A549 (cell line): ENCODE data around the gene DLG4. TPM values are rescaled to one million over a fixed set of nuclear protein-coding genes. Genes with fewer than 3 reads are reported as not detected.
"Not testable (repeated sequence)": the region's sequence is repeated elsewhere in the genome, so short reads cannot be mapped to it uniquely, and the experiment has no call there.

Experiments used
- ATAC-seq, 2 experiments: fragments of 200-7000 bp in 1 of 2; fragments of >200 bp in 1 of 2; cut with Nextera tagmentation in 1 of 2; cut with Tn5 transposase in 1 of 2; 3 replicates each; pipeline versions ENCODE4 v1.8.0 to v1.9.1; 2018 to 2020; ENCODE audit warnings: mild to moderate bottlenecking in 1 of 2, moderate library complexity in 1 of 2
- CTCF ChIA-PET: fragments of 300-600 bp; sonication (Branson Sonifier 250); formaldehyde crosslinking; extraction: SDS; loops from one replicate; lab custom pipeline; 2021; ENCODE audit warnings: antibody characterized with exemption, inconsistent platforms; lab: Yijun Ruan, JAX
- POLR2A ChIA-PET: fragments of 350-600 bp; formaldehyde crosslinking; extraction: SDS; loops from one replicate; lab custom pipeline; 2021; ENCODE audit warnings: antibody characterized with exemption, inconsistent platforms; lab: Yijun Ruan, JAX
- DNase-seq, 2 experiments: peaks; one replicate each; pipeline versions ENCODE4 v3.0.0 to v3.0.0-alpha.2; 2011 to 2016; ENCODE audit warnings: low read depth in 1 of 2, low spot score in 1 of 2
- FAIRE-seq: peaks from 2 replicates; lab custom pipeline; 2011; peaks lifted over from hg19 to GRCh38; lab: Jason Lieb, UNC
- H3K27ac ChIP-seq, 2 experiments: fragments of >200 bp; sonication (Bioruptor Twin); formaldehyde crosslinking; 3 replicates each; pipeline ENCODE4 v1.5.1; 2016 to 2017
- H3K4me1 ChIP-seq: fragments of >200 bp; sonication (Bioruptor Twin); formaldehyde crosslinking; 3 replicates; pipeline ENCODE4 v1.6.1; 2016
- H3K4me2 ChIP-seq: fragments of >200 bp; sonication (Bioruptor Twin); formaldehyde crosslinking; 3 replicates; pipeline ENCODE4 v1.6.1; 2016
- H3K4me3 ChIP-seq: fragments of >200 bp; sonication (Bioruptor Twin); formaldehyde crosslinking; 3 replicates; pipeline ENCODE4 v1.5.1; 2016
- H3K9me3 ChIP-seq: fragments of >200 bp; sonication (Bioruptor Twin); formaldehyde crosslinking; 3 replicates; pipeline ENCODE4 v1.6.1; 2016
- CEBPB ChIP-seq, 2 experiments: fragments of >200 bp in 1 of 2; sonication (Bioruptor Twin) in 1 of 2; formaldehyde crosslinking in 1 of 2; IDR thresholded peaks; 2 replicates each; pipeline ENCODE4 v1.6.1; 2012 to 2016
- CHD2 ChIP-seq: fragments of 150-350 bp; IDR thresholded peaks from 2 replicates; pipeline ENCODE4 v1.6.1; 2014; ENCODE audit warnings: low read length; ENCODE audit not compliant: partially characterized antibody
- EHF ChIP-seq: fragments of 250-450 bp; sonication (Bioruptor Pico); IDR thresholded peaks from 2 replicates; pipeline ENCODE4 v1.5.0; 2020; ENCODE audit warnings: mild to moderate bottlenecking
- FOSL2 ChIP-seq, 2 experiments: fragments of 450-650 bp in 1 of 2; fragments of >200 bp in 1 of 2; sonication (Bioruptor Twin) in 1 of 2; formaldehyde crosslinking; IDR thresholded peaks; 2 replicates each; pipeline versions ENCODE4 v1.5.0 to v1.6.1; 2016 to 2020; ENCODE audit warnings: mild to moderate bottlenecking in 1 of 2, moderate library complexity in 1 of 2
- HMGXB4 ChIP-seq: fragments of 250-450 bp; sonication (Bioruptor Pico); IDR thresholded peaks from 2 replicates; pipeline ENCODE4 v1.5.0; 2021; ENCODE audit warnings: mild to moderate bottlenecking, moderate library complexity, borderline replicate concordance
- HOXB13 ChIP-seq: fragments of 250-450 bp; sonication (Bioruptor Pico); IDR thresholded peaks from 2 replicates; pipeline ENCODE4 v1.5.0; 2020; ENCODE audit warnings: low read depth, mild to moderate bottlenecking, moderate library complexity
- JUN ChIP-seq, 2 experiments: fragments of >200 bp; sonication (Bioruptor Twin); formaldehyde crosslinking; IDR thresholded peaks; 2 replicates in 1 of 2; 3 replicates in 1 of 2; pipeline ENCODE4 v1.6.1; 2016 to 2017
- MAX ChIP-seq: IDR thresholded peaks from 2 replicates; pipeline ENCODE4 v1.6.1; 2012
- MAZ ChIP-seq: fragments of 150-350 bp; IDR thresholded peaks from 2 replicates; pipeline ENCODE4 v1.6.1; 2014; ENCODE audit warnings: antibody characterized with exemption, low read depth, low read length, borderline replicate concordance
- NFE2L2 ChIP-seq: fragments of 150-350 bp; conservative IDR thresholded peaks from 2 replicates; pipeline ENCODE4 v1.6.1; 2014; ENCODE audit warnings: low read length
- NPAS2 ChIP-seq: fragments of 250-450 bp; sonication (Bioruptor Pico); IDR thresholded peaks from 2 replicates; pipeline ENCODE4 v1.8.0; 2022; ENCODE audit warnings: mild to moderate bottlenecking, moderate library complexity, borderline replicate concordance
- POLR2A ChIP-seq: IDR thresholded peaks from 2 replicates; pipeline ENCODE4 v1.6.1; 2012; ENCODE audit warnings: mild to moderate bottlenecking, low read length
- POLR2AphosphoS2 ChIP-seq: conservative IDR thresholded peaks from 2 replicates; pipeline ENCODE4 v1.6.1; 2012; ENCODE audit warnings: low read length, improper control_type of control experiment, inconsistent platforms
- RAD21 ChIP-seq, 2 experiments: fragments of >200 bp in 1 of 2; sonication (Bioruptor Twin) in 1 of 2; formaldehyde crosslinking in 1 of 2; IDR thresholded peaks in 1 of 2; conservative IDR thresholded peaks in 1 of 2; 2 replicates in 1 of 2; 3 replicates in 1 of 2; pipeline ENCODE4 v1.6.1; 2012 to 2018; ENCODE audit warnings: inconsistent platforms in 1 of 2
- RFX5 ChIP-seq: fragments of 450-650 bp; IDR thresholded peaks from 2 replicates; pipeline ENCODE4 v1.7.1; 2014; ENCODE audit warnings: antibody characterized with exemption, mild to moderate bottlenecking, moderate library complexity
- ZC3H11A ChIP-seq: fragments of 450-650 bp; IDR thresholded peaks from 2 replicates; pipeline ENCODE4 v1.6.1; 2014; ENCODE audit warnings: antibody characterized with exemption, mild to moderate bottlenecking
- ZFP36 ChIP-seq: fragments of 450-650 bp; IDR thresholded peaks from 2 replicates; pipeline ENCODE4 v1.6.1; 2014; ENCODE audit warnings: borderline replicate concordance; ENCODE audit not compliant: partially characterized antibody
- ZNF302 ChIP-seq: fragments of 250-450 bp; sonication (Bioruptor Pico); IDR thresholded peaks from 2 replicates; pipeline ENCODE4 v1.9.0; 2021; ENCODE audit warnings: inconsistent platforms, mild to moderate bottlenecking, moderate library complexity
- ZSCAN20 ChIP-seq: fragments of 250-450 bp; sonication (Bioruptor Pico); IDR thresholded peaks from 2 replicates; pipeline ENCODE4 v1.8.0; 2022; ENCODE audit warnings: mild to moderate bottlenecking, moderate library complexity
- WGBS: methylation state at CpG from one replicate; pipeline ENCODE4 v1.1.6; 2017; ENCODE audit errors: missing lambda C conversion rate; 5-methylcytosine and 5-hydroxymethylcytosine counted together
- polyA plus RNA-seq, 4 experiments: library from polyadenylated mRNA; depleted of rRNA in 3 of 4; stranded (reverse); fragments of >200 nt; fragmentation: RNase III in 1 of 4; extraction: RNeasy Plus Mini Kit Qiagen cat#74134 plus additional on column Dnase treatment in 1 of 4; gene quantifications; 2 replicates in 3 of 4; 3 replicates in 1 of 4; pipeline ENCODE4 v1.2.3, GENCODE V29; 2011 to 2017
- TF ChIP-seq, protein P1 (sequence below): fragments of >200 bp; sonication (Bioruptor Twin); formaldehyde crosslinking; IDR thresholded peaks from 3 replicates; pipeline ENCODE4 v1.6.1; 2016

The DLG4 gene
- polyA plus RNA-seq, 2 of the 4 experiments (the other 2 are of a cell fraction) = 8.3 to 21.3 TPM

GRCh38 chr17:7166873-7167272, 52.8 kb downstream of the DLG4 start:
- FAIRE-seq = no peak

GRCh38 chr17:7159571-7159970, 60.1 kb downstream of the DLG4 start:
- FAIRE-seq, H3K4me3 ChIP-seq, H3K4me1 ChIP-seq, ATAC-seq, H3K27ac ChIP-seq, POLR2A ChIA-PET, DNase-seq, H3K4me2 ChIP-seq, H3K9me3 ChIP-seq: not testable (repeated sequence)
- 62% methylated on average over 10 of the region's 10 CpGs for WGBS
- CTCF ChIA-PET = interaction anchor here (0.7 to 11.3 kb wide), 2 partner anchors 111 to 137 kb away, joined by 7 to 177 read pairs; partner anchors contain the start of gene SLC16A11

More at GRCh38 chr17:7166873-7167272, 52.8 kb downstream of the DLG4 start:
- H3K27ac ChIP-seq = no peak overlapping the region
- TF ChIP-seq, protein P1, sequence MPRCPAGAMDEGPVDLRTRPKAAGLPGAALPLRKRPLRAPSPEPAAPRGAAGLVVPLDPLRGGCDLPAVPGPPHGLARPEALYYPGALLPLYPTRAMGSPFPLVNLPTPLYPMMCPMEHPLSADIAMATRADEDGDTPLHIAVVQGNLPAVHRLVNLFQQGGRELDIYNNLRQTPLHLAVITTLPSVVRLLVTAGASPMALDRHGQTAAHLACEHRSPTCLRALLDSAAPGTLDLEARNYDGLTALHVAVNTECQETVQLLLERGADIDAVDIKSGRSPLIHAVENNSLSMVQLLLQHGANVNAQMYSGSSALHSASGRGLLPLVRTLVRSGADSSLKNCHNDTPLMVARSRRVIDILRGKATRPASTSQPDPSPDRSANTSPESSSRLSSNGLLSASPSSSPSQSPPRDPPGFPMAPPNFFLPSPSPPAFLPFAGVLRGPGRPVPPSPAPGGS = no peak
- no peak for TF ChIP-seq ZFP36
- no peak for TF ChIP-seq JUN (IDR thresholded peaks at IDR 0.05)
- TF ChIP-seq NFE2L2 = no peak
- TF ChIP-seq RAD21 (conservative IDR thresholded peaks at IDR 0.05 in 1 of 2, IDR thresholded peaks at IDR 0.05 in 1 of 2) = no peak
- no peak for TF ChIP-seq CHD2
- no peak for TF ChIP-seq ZSCAN20
- TF ChIP-seq NPAS2 (CRISPR knock-in tag) = no peak
- TF ChIP-seq EHF (CRISPR knock-in tag) = no peak
- TF ChIP-seq CEBPB (IDR thresholded peaks at IDR 0.05) = no peak
- no peak for TF ChIP-seq POLR2AphosphoS2
- TF ChIP-seq MAZ = no peak
- no peak for TF ChIP-seq MAX
- TF ChIP-seq FOSL2 (IDR thresholded peaks at IDR 0.05) = no peak
- no peak for TF ChIP-seq FOSL2 (CRISPR knock-in tag; IDR thresholded peaks at IDR 0.05)
- TF ChIP-seq ZC3H11A = no peak
- no peak for TF ChIP-seq ZNF302
- no peak for TF ChIP-seq HOXB13 (CRISPR knock-in tag)
- TF ChIP-seq HMGXB4 (CRISPR knock-in tag) = no peak
- no peak for TF ChIP-seq RFX5
- no peak for TF ChIP-seq POLR2A
- ATAC-seq = no peak
- H3K4me3 ChIP-seq = no peak overlapping the region
- DNase-seq = no peak
- peaks cover 2% of the 10 kb centered on the region; the same call in 1 of the 3 replicates for H3K4me1 ChIP-seq
- H3K9me3 ChIP-seq = no peaks in the 10 kb centered on the region
- 49% methylated on average over 7 of the region's 7 CpGs for WGBS
- CTCF ChIA-PET = interaction anchor here (1.0 to 11.3 kb wide), 5 partner anchors 9 to 118 kb away, joined by 3 to 177 read pairs (median 5); partner anchors contain the start of gene SLC16A11
- no peak overlapping the region for H3K4me2 ChIP-seq
- POLR2A ChIA-PET = interaction anchor here (0.7 kb wide), 1 partner anchor 59 kb away, joined by 10 read pairs; no protein-coding TSS in a partner anchor

GRCh38 chr17:7158424-7158823, 61.2 kb downstream of the DLG4 start:
- H3K4me2 ChIP-seq, DNase-seq, FAIRE-seq, POLR2A ChIA-PET, ATAC-seq, H3K4me3 ChIP-seq, H3K9me3 ChIP-seq, H3K27ac ChIP-seq, H3K4me1 ChIP-seq: not testable (repeated sequence)
- CTCF ChIA-PET = interaction anchor here (0.6 to 45.7 kb wide), 7 partner anchors 9 to 107 kb away, joined by 3 to 1477 read pairs (median 4); partner anchors contain the start of genes ASGR1, SLC16A11 and SLC16A13
- 73% methylated on average over 10 of the region's 10 CpGs for WGBS
